Neutrophil (primary cell): ENCODE data around the gene REM1.

Experiments used
- H3K27ac ChIP-seq: fragments of 200-600 bp; sonication (generic); 2 replicates; pipeline ENCODE4 v1.5.1; 2016; ENCODE audit warnings: mild to moderate bottlenecking, moderate library complexity
- H3K27me3 ChIP-seq: fragments of 200-600 bp; sonication (generic); 2 replicates; pipeline ENCODE4 v1.6.0; 2016; ENCODE audit warnings: mild to moderate bottlenecking
- H3K36me3 ChIP-seq: fragments of 200-600 bp; sonication (generic); 2 replicates; pipeline ENCODE4 v1.5.1; 2017
- H3K4me1 ChIP-seq, 2 experiments: fragments of 200-600 bp in 1 of 2; sonication (generic) in 1 of 2; 1 replicate in 1 of 2; 2 replicates in 1 of 2; pipeline versions ENCODE4 v1.5.1 to v1.6.1; 2013 to 2016; ENCODE audit warnings: low read depth in 1 of 2, low read length in 1 of 2, mild to moderate bottlenecking in 1 of 2, moderate library complexity in 1 of 2; ENCODE audit not compliant: control insufficient read depth in 1 of 2, insufficient read depth in 1 of 2
- H3K4me3 ChIP-seq, 2 experiments: fragments of 200-600 bp in 1 of 2; sonication (generic) in 1 of 2; 1 replicate in 1 of 2; 2 replicates in 1 of 2; pipeline ENCODE4 v1.5.1; 2013 to 2016; ENCODE audit warnings: low read depth in 1 of 2, low read length in 1 of 2, mild to moderate bottlenecking in 1 of 2, moderate library complexity in 1 of 2
- H3K9me3 ChIP-seq: fragments of 200-600 bp; sonication (generic); 2 replicates; pipeline ENCODE4 v1.5.1; 2016
- CTCF ChIP-seq: fragments of 200-600 bp; sonication (generic); IDR thresholded peaks from 2 replicates; pipeline ENCODE4 v1.5.1; 2016; ENCODE audit warnings: antibody characterized with exemption

The REM1 gene

GRCh38 chr20:31472395-31473330 lies 2.4 kb upstream of the REM1 start:
- Histone ChIP-seq H3K27ac (no peak overlapping the region), H3K27me3 (peaks cover 54% of the 10 kb centered on the region), H3K36me3 (no peaks in the 10 kb centered on the region), H3K4me1 (no peaks in the 10 kb centered on the region), H3K4me3 (no peak overlapping the region), H3K9me3 (no peaks in the 10 kb centered on the region)
- TF ChIP-seq CTCF, result no peak

GRCh38 chr20:31473331-31474096 lies 1.6 kb upstream of the REM1 start:
- TF ChIP-seq CTCF, result no peak
- Histone ChIP-seq H3K9me3 (no peaks in the 10 kb centered on the region), H3K4me3 (no peak overlapping the region), H3K36me3 (no peaks in the 10 kb centered on the region), H3K27me3 (peaks cover 62% of the 10 kb centered on the region), H3K4me1 (no peaks in the 10 kb centered on the region), H3K27ac (no peak overlapping the region)

GRCh38 chr20:31474097-31474436 lies 1.0 kb upstream of the REM1 start:
- Histone ChIP-seq H3K36me3 (no peaks in the 10 kb centered on the region), H3K27ac (no peak overlapping the region), H3K9me3 (no peaks in the 10 kb centered on the region), H3K27me3 (peaks cover 68% of the 10 kb centered on the region), H3K4me3 (no peak overlapping the region), H3K4me1 (no peaks in the 10 kb centered on the region)
- TF ChIP-seq CTCF, result no peak

GRCh38 chr20:31475472-31476293 lies 595 bp downstream of the REM1 start:
- no peak overlapping the region for H3K4me3 ChIP-seq
- H3K27me3 ChIP-seq, result peaks cover 77% of the 10 kb centered on the region
- H3K9me3 ChIP-seq, result no peaks in the 10 kb centered on the region
- no peak overlapping the region for H3K27ac ChIP-seq
- no peak for TF ChIP-seq CTCF
- no peaks in the 10 kb centered on the region for H3K4me1 ChIP-seq
- no peaks in the 10 kb centered on the region for H3K36me3 ChIP-seq

GRCh38 chr20:31476294-31476585 lies 1.2 kb downstream of the REM1 start:
- H3K9me3 ChIP-seq, result no peaks in the 10 kb centered on the region
- no peaks in the 10 kb centered on the region for H3K4me1 ChIP-seq
- no peak overlapping the region for H3K4me3 ChIP-seq
- no peak overlapping the region for H3K27ac ChIP-seq
- no peaks in the 10 kb centered on the region for H3K36me3 ChIP-seq
- no peak for TF ChIP-seq CTCF
- H3K27me3 ChIP-seq, result peaks cover 83% of the 10 kb centered on the region
